Spleen (tissue), 7 donors: Measurements from ENCODE around the gene UBE2L3.
"Not testable (repeated sequence)": the region's sequence is repeated elsewhere in the genome, so short reads cannot be mapped to it uniquely, and the experiment has no call there.

Experiments
- POLR2A ChIP-seq, 3 donors: fragments of 450-650 bp; IDR thresholded peaks; one replicate each; pipeline ENCODE4 v1.5.1; 2017; ENCODE audit warnings: antibody characterized with exemption in 3 of 3, mild to moderate bottlenecking in 1 of 3
- TF ChIP-seq, protein P1 (sequence below), 11 experiments: fragments of 200-600 bp in 7 of 11; fragments of 450-650 bp in 4 of 11; sonication (generic) in 4 of 11; IDR thresholded peaks in 8 of 11; conservative IDR thresholded peaks in 3 of 11; 1 replicate in 7 of 11; 2 replicates in 4 of 11; pipeline versions ENCODE4 v1.4.0 to v1.8.0; 2016 to 2021; ENCODE audit warnings: antibody characterized with exemption in 11 of 11, inconsistent platforms in 4 of 11, mild to moderate bottlenecking in 1 of 11
- donor health status: DM: no; HTN: no; CAD: no; lungs with moderate emphysema.
- donor health status: DM: no; HTN: no; CAD: no.
- donor health status: DM: no; HTN: no; CAD: no.

DNA sequence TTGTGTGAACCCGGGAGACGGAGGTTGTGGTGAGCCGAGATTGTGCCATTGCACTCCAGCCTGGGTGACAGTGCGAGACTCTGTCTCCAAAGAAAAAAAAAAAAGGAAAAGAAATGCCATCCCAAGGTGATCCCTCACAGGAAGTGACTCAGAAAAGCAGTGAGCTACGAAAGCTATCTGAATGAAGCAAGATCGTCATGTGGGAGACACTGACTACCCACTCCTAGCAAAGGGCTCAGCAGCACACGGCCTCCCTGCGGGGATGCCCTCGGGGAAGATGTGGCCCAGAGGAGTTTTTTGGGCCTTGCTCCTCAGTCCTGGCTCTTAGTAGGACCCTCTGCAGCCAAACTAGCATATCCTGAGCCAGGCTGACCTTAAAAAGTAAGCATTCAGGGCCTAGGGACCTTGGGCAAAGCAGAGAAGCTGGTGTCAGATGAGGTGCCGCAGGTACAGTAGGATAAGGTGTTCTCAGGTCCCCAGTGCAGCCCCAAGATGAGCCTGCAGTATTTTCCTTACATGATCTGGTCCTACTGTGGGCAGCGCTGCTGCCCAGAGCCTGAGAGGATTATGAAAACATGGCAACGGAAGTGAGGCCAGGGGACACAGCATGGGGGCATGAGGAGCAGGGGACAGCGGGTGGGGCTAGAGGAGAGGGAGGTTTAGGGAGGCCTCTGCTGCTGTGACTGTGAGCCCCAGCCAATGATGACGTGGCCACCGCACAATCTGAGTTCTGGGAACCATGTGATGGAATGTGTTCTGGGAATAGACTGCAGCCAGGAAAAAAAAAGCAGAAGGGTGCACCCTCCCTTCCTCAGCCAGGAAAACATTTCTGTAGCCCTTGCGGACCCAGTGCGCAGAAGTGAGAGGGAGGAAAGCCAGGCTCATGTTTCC, 22.8 kb upstream of the UBE2L3 start:
- not testable (repeated sequence) for TF ChIP-seq POLR2A (IDR thresholded peaks at IDR 0.05)
- TF ChIP-seq, protein P1, sequence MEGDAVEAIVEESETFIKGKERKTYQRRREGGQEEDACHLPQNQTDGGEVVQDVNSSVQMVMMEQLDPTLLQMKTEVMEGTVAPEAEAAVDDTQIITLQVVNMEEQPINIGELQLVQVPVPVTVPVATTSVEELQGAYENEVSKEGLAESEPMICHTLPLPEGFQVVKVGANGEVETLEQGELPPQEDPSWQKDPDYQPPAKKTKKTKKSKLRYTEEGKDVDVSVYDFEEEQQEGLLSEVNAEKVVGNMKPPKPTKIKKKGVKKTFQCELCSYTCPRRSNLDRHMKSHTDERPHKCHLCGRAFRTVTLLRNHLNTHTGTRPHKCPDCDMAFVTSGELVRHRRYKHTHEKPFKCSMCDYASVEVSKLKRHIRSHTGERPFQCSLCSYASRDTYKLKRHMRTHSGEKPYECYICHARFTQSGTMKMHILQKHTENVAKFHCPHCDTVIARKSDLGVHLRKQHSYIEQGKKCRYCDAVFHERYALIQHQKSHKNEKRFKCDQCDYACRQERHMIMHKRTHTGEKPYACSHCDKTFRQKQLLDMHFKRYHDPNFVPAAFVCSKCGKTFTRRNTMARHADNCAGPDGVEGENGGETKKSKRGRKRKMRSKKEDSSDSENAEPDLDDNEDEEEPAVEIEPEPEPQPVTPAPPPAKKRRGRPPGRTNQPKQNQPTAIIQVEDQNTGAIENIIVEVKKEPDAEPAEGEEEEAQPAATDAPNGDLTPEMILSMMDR (IDR thresholded peaks at IDR 0.05 in 8 of 11, conservative IDR thresholded peaks at IDR 0.05 in 3 of 11), result not testable (repeated sequence)
